IPS-20b (cell line): ENCODE data around the gene ALOXE3.
"Not testable (repeated sequence)": the region's sequence is repeated elsewhere in the genome, so short reads cannot be mapped to it uniquely, and the experiment has no call there.

ENCODE experiments used
- H3K27ac ChIP-seq: one replicate; pipeline ENCODE4 v1.5.1; 2013; ENCODE audit warnings: low read length
- H3K27me3 ChIP-seq: 2 replicates; pipeline ENCODE4 v1.6.1; 2013; ENCODE audit warnings: mild to moderate bottlenecking, low read length, inconsistent platforms; ENCODE audit not compliant: insufficient read depth
- H3K36me3 ChIP-seq: 2 replicates; pipeline ENCODE4 v1.6.1; 2013; ENCODE audit warnings: low read depth, mild to moderate bottlenecking, inconsistent platforms, low read length, moderate library complexity; ENCODE audit not compliant: insufficient read depth
- H3K4me1 ChIP-seq: 2 replicates; pipeline ENCODE4 v1.6.1; 2013; ENCODE audit warnings: mild to moderate bottlenecking, control low read depth, inconsistent platforms, low read length, moderate library complexity; ENCODE audit not compliant: insufficient read depth
- H3K4me3 ChIP-seq: 2 replicates; pipeline ENCODE4 v1.5.1; 2013; ENCODE audit warnings: mild to moderate bottlenecking, low read length, inconsistent platforms
- H3K9ac ChIP-seq: 2 replicates; pipeline ENCODE4 v1.6.1; 2013; ENCODE audit warnings: low read depth, mild to moderate bottlenecking, inconsistent platforms, low read length, moderate library complexity
- H3K9me3 ChIP-seq: 2 replicates; pipeline ENCODE4 v1.6.1; 2013; ENCODE audit warnings: mild to moderate bottlenecking, low read depth, low read length, inconsistent platforms; ENCODE audit not compliant: insufficient read depth

ALOXE3 gene

GRCh38 chr17:8110456-8110804, 7.9 kb downstream of the ALOXE3 start:
- H3K27ac ChIP-seq = no peak overlapping the region
- peaks cover 72% of the 10 kb centered on the region for H3K27me3 ChIP-seq
- no peaks in the 10 kb centered on the region for H3K36me3 ChIP-seq
- H3K9ac ChIP-seq = no peak overlapping the region
- no peaks in the 10 kb centered on the region for H3K9me3 ChIP-seq
- H3K4me1 ChIP-seq = no peaks in the 10 kb centered on the region
- H3K4me3 ChIP-seq = peak overlapping the region; percentile 80; the same call in 1 of the 2 replicates

GRCh38 chr17:8109661-8110455, 8.5 kb downstream of the ALOXE3 start:
- Histone ChIP-seq H3K27me3 (peaks cover 67% of the 10 kb centered on the region), H3K9me3 (no peaks in the 10 kb centered on the region), H3K36me3 (no peaks in the 10 kb centered on the region), H3K4me3 (peak overlapping the region; percentile 80), H3K4me1 (no peaks in the 10 kb centered on the region), H3K9ac (no peak overlapping the region; the same call in 1 of the 2 replicates), H3K27ac (no peak overlapping the region)

DNA sequence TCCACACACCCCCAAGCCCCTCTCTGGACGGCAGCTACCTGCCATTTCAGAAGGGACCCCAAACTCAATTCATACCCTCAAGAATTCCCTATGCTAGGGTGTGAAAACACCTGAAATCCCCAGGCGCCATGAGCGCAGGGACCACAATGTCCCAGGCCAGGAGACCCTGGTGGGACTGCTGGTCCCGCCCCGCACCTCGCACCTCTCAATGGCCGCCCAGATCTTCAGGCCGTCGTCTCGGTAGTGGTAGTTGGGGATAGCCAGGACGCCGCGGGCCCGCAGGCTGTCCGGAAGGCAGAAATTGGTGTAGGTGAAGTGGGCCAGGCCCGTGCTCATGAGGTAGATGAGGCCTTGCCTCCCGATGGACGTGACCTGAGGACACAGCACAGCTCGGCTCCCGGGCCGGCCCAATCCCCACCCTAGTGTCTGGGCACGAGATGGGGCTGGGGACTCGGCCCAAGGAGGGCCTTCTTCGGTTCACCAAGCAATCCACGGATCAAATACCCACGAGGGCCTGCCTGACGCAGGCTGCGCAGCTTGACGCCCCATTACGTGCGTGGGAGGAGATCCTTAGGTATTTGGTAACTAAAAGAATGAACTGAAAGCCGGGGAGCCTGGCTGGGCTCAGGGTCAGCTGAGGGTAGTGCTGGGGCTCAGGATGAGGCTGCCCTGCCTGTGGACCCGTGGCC, 9.2 kb downstream of the ALOXE3 start:
- no peak overlapping the region for H3K9ac ChIP-seq
- no peak overlapping the region for H3K27ac ChIP-seq
- H3K27me3 ChIP-seq = peaks cover 59% of the 10 kb centered on the region
- no peak overlapping the region for H3K4me3 ChIP-seq
- H3K36me3 ChIP-seq = no peaks in the 10 kb centered on the region
- H3K4me1 ChIP-seq = no peaks in the 10 kb centered on the region
- H3K9me3 ChIP-seq = no peaks in the 10 kb centered on the region

- peaks cover 41% of the 10 kb centered on the region for H3K27me3 ChIP-seq
- not testable (repeated sequence) for H3K36me3 ChIP-seq
These were observed 11.3 kb downstream of the ALOXE3 start for GRCh38 chr17:8106980-8107379.

GRCh38 chr17:8105957-8106398, 12.3 kb downstream of the ALOXE3 start:
- no peak overlapping the region for H3K4me3 ChIP-seq
- H3K9me3 ChIP-seq = no peaks in the 10 kb centered on the region
- no peak overlapping the region for H3K9ac ChIP-seq
- H3K27me3 ChIP-seq = peaks cover 31% of the 10 kb centered on the region
- H3K4me1 ChIP-seq = no peaks in the 10 kb centered on the region
- no peak overlapping the region for H3K27ac ChIP-seq
- H3K36me3 ChIP-seq = no peaks in the 10 kb centered on the region

More at GRCh38 chr17:8106980-8107379, 11.3 kb downstream of the ALOXE3 start:
- not testable (repeated sequence) for H3K9ac ChIP-seq, H3K4me3 ChIP-seq, H3K9me3 ChIP-seq, H3K27ac ChIP-seq, H3K4me1 ChIP-seq

DNA sequence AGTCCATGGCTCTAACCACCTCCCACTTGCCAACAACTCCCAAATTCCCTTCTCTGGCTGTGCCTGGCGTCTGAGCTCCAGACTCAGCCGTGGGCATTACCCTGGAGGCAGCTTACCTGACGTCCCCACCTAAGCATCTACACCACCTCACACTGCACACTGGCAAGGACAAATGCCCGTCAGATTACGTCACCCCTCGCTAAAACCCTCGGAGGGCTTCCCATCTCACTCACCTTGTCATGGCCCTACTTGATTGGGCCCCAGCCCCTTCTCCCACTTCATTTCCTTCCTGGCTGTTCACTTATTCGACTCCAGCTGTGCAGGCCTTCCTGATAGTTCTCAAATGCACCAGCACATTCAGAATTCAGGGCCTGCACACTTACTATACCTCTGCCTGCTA, 13.4 kb downstream of the ALOXE3 start:
- H3K27me3 ChIP-seq = peaks cover 20% of the 10 kb centered on the region
- H3K4me1 ChIP-seq = no peaks in the 10 kb centered on the region
- H3K9me3 ChIP-seq = no peaks in the 10 kb centered on the region
- no peak overlapping the region for H3K4me3 ChIP-seq
- H3K27ac ChIP-seq = no peak overlapping the region
- H3K36me3 ChIP-seq = no peaks in the 10 kb centered on the region
- H3K9ac ChIP-seq = no peak overlapping the region

DNA sequence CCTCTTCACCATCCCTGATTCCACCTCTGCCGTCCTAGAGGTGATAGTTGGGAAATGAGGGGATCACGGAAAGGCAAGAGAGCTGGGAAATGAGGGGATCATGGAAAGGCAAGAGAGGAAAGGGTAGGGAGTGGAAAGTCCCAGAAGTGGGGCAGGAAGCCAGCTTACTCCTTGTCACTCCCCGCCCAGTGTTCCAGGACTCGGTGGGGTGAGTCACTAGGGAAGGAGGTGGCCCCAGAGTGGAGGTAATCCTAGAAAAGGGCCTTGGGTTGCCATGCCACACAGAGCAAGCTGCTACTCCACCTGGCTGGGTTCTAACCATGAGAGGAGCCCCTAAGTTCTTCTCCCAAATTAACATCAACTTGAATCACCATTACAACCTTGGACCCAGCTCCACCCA, 14.8 kb downstream of the ALOXE3 start:
- H3K27me3 ChIP-seq = peaks cover 7% of the 10 kb centered on the region
- H3K27ac ChIP-seq = no peak overlapping the region
- no peaks in the 10 kb centered on the region for H3K9me3 ChIP-seq
- H3K9ac ChIP-seq = no peak overlapping the region
- H3K36me3 ChIP-seq = no peaks in the 10 kb centered on the region
- H3K4me1 ChIP-seq = no peaks in the 10 kb centered on the region
- no peak overlapping the region for H3K4me3 ChIP-seq

GRCh38 chr17:8101721-8102120, 16.6 kb downstream of the ALOXE3 start:
- H3K9me3 ChIP-seq = no peaks in the 10 kb centered on the region
- no peak overlapping the region for H3K27ac ChIP-seq
- no peaks in the 10 kb centered on the region for H3K36me3 ChIP-seq
- H3K9ac ChIP-seq = no peak overlapping the region
- H3K4me1 ChIP-seq = no peaks in the 10 kb centered on the region
- no peaks in the 10 kb centered on the region; the same call in 1 of the 2 replicates for H3K27me3 ChIP-seq
- no peak overlapping the region for H3K4me3 ChIP-seq

DNA sequence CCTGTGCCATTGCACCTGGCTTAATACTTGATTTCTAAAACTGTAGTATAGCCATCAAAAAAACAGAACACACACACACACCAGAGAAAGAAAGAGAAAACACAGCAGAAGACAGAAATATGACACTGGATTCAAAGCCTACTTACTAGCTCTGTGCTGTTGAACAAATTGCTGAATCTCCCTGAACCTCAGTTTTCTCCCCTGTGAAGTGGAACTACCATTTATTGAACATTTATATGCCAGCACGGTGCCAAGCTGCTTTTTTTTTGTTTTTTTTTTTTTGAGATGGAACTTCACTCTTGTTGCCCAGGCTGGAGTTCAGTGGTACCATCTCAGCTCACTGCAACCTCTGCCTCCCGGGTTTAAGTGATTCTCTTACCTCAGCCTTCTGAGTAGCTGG, 17.6 kb downstream of the ALOXE3 start:
- Histone ChIP-seq H3K36me3 (no peaks in the 10 kb centered on the region), H3K9ac (no peak overlapping the region), H3K4me3 (no peak overlapping the region), H3K27me3 (peaks cover 7% of the 10 kb centered on the region; the same call in 1 of the 2 replicates), H3K9me3 (no peaks in the 10 kb centered on the region), H3K4me1 (no peaks in the 10 kb centered on the region), H3K27ac (no peak overlapping the region)

DNA sequence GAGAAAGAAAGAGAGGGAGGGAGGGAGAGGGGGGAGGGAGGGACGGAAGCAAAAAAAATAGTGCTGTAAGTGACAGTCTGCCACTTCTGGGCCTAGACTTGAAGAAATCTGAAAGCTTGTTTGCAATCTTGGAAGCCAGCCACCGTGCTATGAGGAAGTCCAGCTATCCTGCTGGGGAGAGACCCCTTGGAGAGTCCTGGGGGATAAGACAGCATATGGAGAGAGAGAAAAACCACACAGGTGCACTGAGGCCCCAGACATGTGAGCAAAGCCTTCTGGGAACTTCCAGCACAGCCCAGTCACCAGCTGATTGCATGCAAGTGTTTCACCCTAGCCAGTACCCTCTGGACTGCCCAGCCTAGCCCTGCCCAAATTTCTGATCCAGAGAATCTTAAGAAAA, 18.2 kb downstream of the ALOXE3 start:
- Histone ChIP-seq H3K27ac (no peak overlapping the region), H3K36me3 (no peaks in the 10 kb centered on the region), H3K4me1 (no peaks in the 10 kb centered on the region), H3K9me3 (no peaks in the 10 kb centered on the region), H3K27me3 (peaks cover 12% of the 10 kb centered on the region; the same call in 1 of the 2 replicates), H3K4me3 (no peak overlapping the region), H3K9ac (no peak overlapping the region)

GRCh38 chr17:8096541-8096940, 21.8 kb downstream of the ALOXE3 start:
- H3K9me3 ChIP-seq = no peaks in the 10 kb centered on the region
- H3K4me3 ChIP-seq = no peak overlapping the region
- no peaks in the 10 kb centered on the region for H3K36me3 ChIP-seq
- no peak overlapping the region for H3K9ac ChIP-seq
- no peaks in the 10 kb centered on the region for H3K4me1 ChIP-seq
- H3K27ac ChIP-seq = no peak overlapping the region
- H3K27me3 ChIP-seq = peaks cover 17% of the 10 kb centered on the region; the same call in 1 of the 2 replicates

DNA sequence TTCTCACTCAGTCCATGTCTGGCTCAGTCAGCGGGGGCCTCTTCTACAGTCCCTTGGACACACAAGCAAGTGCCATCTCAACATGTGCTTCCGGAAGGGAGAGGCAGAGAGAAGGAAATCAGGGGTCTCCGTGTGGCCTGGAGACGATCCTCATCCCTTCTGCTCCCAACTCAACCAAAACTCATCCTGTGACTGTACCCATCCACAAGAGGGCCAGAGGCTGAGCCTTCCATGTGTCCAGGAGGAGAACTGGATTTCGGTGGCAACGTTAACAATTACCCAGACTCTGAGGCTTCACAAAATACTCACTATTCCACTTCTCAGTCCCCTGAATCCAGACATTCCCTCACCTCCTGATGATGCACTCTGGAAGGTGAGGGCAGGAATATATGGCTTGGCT, 23.0 kb downstream of the ALOXE3 start:
- H3K9ac ChIP-seq = no peak overlapping the region
- no peak overlapping the region for H3K4me3 ChIP-seq
- H3K27me3 ChIP-seq = peaks cover 21% of the 10 kb centered on the region; the same call in 1 of the 2 replicates
- H3K4me1 ChIP-seq = no peaks in the 10 kb centered on the region
- H3K9me3 ChIP-seq = no peaks in the 10 kb centered on the region
- H3K27ac ChIP-seq = no peak overlapping the region
- no peaks in the 10 kb centered on the region for H3K36me3 ChIP-seq
